OCI-LY1 (cell line): ENCODE measurements around the gene ACHE.

ENCODE experiments used
- CTCF ChIP-seq: fragments of 200-600 bp; sonication (generic), shearing (Covaris generic); IDR thresholded peaks from 2 replicates; pipeline ENCODE4 v1.5.1; 2017; ENCODE audit warnings: mild to moderate bottlenecking, antibody characterized with exemption, low read length, moderate library complexity, mixed read lengths
- EZH2 ChIP-seq: fragments of 200-600 bp; sonication (generic), shearing (Covaris generic); IDR thresholded peaks from 2 replicates; pipeline ENCODE4 v1.8.0; 2017; ENCODE audit warnings: borderline replicate concordance, mixed run types, mild to moderate bottlenecking, antibody characterized with exemption, low read length, moderate library complexity, mixed read lengths

- TF ChIP-seq CTCF (no peak), EZH2 (no peak)
These were observed 3.0 kb downstream of the ACHE start for GRCh38 chr7:100892364-100893317.
